ENCODE results near the gene DYRK4. TPM values are rescaled to one million over a fixed set of nuclear protein-coding genes. Genes with fewer than 3 reads are reported as not detected.

The DYRK4 gene
- total RNA-seq, 2 donors from 2014 or later: 10.9 to 16.6 TPM

DNA sequence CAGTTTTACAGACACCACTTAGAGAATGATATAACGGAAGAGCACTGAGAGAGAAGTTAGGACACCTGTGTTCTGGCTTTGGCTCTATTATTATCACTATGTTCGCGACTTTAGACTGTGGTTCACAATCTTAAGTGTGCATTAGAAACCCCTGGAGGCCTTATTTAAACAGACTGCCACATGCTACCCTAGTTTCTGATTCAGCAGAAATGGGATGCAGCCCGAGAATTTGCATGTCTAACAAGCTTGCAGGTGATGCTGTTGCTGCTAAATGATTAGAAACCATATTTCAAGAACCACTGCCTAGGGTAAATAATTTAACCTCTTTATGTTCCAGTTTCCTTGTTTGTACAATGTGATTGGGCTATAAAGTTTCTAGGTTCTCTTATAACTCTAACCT lies 26.9 kb upstream of the DYRK4 start:
- H3K9ac ChIP-seq (ENCODE audit: extremely low read depth, low read length, poor library complexity, severe bottlenecking): no peak overlapping the region
- Mint-ChIP-seq H3K27me3 (ENCODE audit: insufficient read depth) (no peaks in the 10 kb centered on the region), H3K27ac (no peak overlapping the region), H3K9me3 (no peaks in the 10 kb centered on the region), H3K4me1 (peaks cover 16% of the 10 kb centered on the region), H3K36me3 (ENCODE audit: low read depth) (peaks cover 2% of the 10 kb centered on the region), H3K4me3 (no peak overlapping the region)
- no peaks in the 10 kb centered on the region for H3K4me1 ChIP-seq (ENCODE audit: control insufficient read depth, insufficient read depth, low read length)
- TF ChIP-seq, protein P1, sequence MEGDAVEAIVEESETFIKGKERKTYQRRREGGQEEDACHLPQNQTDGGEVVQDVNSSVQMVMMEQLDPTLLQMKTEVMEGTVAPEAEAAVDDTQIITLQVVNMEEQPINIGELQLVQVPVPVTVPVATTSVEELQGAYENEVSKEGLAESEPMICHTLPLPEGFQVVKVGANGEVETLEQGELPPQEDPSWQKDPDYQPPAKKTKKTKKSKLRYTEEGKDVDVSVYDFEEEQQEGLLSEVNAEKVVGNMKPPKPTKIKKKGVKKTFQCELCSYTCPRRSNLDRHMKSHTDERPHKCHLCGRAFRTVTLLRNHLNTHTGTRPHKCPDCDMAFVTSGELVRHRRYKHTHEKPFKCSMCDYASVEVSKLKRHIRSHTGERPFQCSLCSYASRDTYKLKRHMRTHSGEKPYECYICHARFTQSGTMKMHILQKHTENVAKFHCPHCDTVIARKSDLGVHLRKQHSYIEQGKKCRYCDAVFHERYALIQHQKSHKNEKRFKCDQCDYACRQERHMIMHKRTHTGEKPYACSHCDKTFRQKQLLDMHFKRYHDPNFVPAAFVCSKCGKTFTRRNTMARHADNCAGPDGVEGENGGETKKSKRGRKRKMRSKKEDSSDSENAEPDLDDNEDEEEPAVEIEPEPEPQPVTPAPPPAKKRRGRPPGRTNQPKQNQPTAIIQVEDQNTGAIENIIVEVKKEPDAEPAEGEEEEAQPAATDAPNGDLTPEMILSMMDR (conservative IDR thresholded peaks at IDR 0.05): no peak
- WGBS, 2 experiments (ENCODE audit: insufficient coverage in 1 of 2, insufficient read length in 1 of 2): 95 to 100% methylated on average over 3 to 4 of the region's 4 CpGs
- peaks cover 38% of the 10 kb centered on the region for H3K36me3 ChIP-seq (ENCODE audit: control insufficient read depth, insufficient read depth, low read length)
- no peak overlapping the region for H3K27ac ChIP-seq (ENCODE audit: low read depth, low read length)
- no peaks in the 10 kb centered on the region for H3K9me3 ChIP-seq (ENCODE audit: control insufficient read depth, low read length)
- no peaks in the 10 kb centered on the region for H3K27me3 ChIP-seq (ENCODE audit: control insufficient read depth, insufficient read depth, low read length, poor library complexity, severe bottlenecking)
- DNase-seq: no peak
- H3K4me3 ChIP-seq (ENCODE audit: low read length): no peak overlapping the region

DNA sequence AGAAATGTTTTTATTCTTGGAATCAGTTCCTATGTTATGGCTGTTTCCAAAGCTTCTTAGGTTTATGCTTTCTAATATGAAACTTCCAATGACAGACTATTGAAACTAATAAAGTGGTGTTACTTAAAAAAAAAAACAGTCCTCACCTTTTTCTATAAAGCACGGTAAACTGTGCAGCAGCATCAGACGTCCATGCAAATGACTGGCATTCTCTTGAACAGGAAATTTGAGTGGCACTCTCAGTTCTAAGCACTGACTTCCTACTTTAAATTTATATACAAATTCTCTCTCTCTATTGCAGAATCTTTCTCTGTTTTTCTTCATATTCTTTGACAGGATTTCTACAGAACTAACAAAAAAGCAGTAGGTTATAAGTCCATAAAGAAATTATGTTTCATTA lies 26.1 kb upstream of the DYRK4 start:
- Mint-ChIP-seq H3K36me3 (ENCODE audit: low read depth) (no peaks in the 10 kb centered on the region), H3K4me1 (peaks cover 16% of the 10 kb centered on the region), H3K27ac (no peak overlapping the region), H3K27me3 (ENCODE audit: insufficient read depth) (no peaks in the 10 kb centered on the region), H3K9me3 (no peaks in the 10 kb centered on the region), H3K4me3 (no peak overlapping the region)
- DNase-seq: no peak
- peaks cover 35% of the 10 kb centered on the region for H3K36me3 ChIP-seq (ENCODE audit: control insufficient read depth, insufficient read depth, low read length)
- H3K9ac ChIP-seq (ENCODE audit: extremely low read depth, low read length, poor library complexity, severe bottlenecking): no peak overlapping the region
- 87 to 89% methylated on average over 2 of the region's 2 CpGs for WGBS, 2 experiments (ENCODE audit: insufficient coverage in 1 of 2, insufficient read length in 1 of 2)
- no peak overlapping the region for H3K4me3 ChIP-seq (ENCODE audit: low read length)
- H3K9me3 ChIP-seq (ENCODE audit: control insufficient read depth, low read length): no peaks in the 10 kb centered on the region
- no peaks in the 10 kb centered on the region for H3K27me3 ChIP-seq (ENCODE audit: control insufficient read depth, insufficient read depth, low read length, poor library complexity, severe bottlenecking)
- TF ChIP-seq, protein P1 (conservative IDR thresholded peaks at IDR 0.05): no peak
- H3K4me1 ChIP-seq (ENCODE audit: control insufficient read depth, insufficient read depth, low read length): no peaks in the 10 kb centered on the region
- no peak overlapping the region for H3K27ac ChIP-seq (ENCODE audit: low read depth, low read length)

DNA sequence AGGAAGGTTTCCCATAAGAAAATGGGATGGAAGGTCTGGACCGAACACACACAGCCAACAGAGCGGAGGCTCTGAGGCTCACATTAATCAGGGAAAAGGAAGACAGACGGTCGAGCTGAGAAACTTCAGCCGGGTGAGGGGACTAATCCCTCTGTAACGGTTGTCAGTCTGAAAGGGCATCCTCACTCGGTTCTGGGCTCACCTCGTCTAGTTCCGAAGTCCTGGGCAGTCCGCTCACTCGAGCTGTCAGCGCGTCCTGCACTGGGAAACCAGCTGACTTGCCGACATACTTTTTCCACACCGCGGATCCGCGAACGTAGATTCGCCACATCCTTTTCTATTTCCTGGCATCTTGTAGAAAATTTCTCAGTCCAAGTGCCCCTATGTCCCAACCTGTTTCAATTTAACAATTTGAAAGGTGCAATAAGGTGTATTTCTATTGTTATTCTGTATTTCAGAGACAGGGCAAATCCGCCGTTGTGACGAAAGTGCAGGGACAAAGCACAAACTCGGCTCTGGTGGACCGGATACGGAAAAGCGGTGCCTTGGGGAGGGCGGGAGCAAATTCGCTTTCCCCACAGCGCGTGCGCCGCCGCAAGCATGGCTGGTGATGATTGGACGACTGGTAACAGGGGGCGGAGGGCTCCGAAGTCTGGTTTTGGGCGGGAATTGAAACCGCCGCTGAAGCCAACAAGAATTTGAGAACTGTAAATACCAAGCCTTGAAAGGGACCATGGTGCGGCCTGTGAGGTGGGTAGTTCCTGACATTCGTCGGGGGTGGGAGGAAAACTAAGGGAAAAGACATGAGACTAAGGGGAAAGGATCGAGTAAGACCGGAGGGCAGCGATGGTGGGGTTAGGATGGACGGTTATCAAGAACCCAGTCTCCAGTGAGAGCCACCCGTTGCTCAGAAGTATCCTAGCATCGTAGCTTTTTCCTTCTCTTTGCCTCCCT lies 23.5 kb upstream of the DYRK4 start, which contains the start of gene RAD51AP1:
Gene RAD51AP1 (plus strand): TSS at position 684 of the 954 bp plus-strand sequence. CDS start 50 bp downstream, at position 734.
- peak within 1 kb of the TSS; percentile 99 for H3K27ac Mint-ChIP-seq
- Histone ChIP-seq H3K9me3 (ENCODE audit: control insufficient read depth, low read length) (no peaks in the 10 kb centered on the region), H3K4me1 (ENCODE audit: control insufficient read depth, insufficient read depth, low read length) (no peaks in the 10 kb centered on the region), H3K27me3 (ENCODE audit: control insufficient read depth, insufficient read depth, low read length, poor library complexity, severe bottlenecking) (no peaks in the 10 kb centered on the region), H3K4me3 (ENCODE audit: low read length) (peak within 1 kb of the TSS; percentile 92), H3K27ac (ENCODE audit: low read depth, low read length) (peak within 1 kb of the TSS; percentile 96), H3K9ac (ENCODE audit: extremely low read depth, low read length, poor library complexity, severe bottlenecking) (peak within 1 kb of the TSS; percentile 91), H3K36me3 (ENCODE audit: control insufficient read depth, insufficient read depth, low read length) (peaks cover 35% of the 10 kb centered on the region)
- WGBS, 2 experiments (ENCODE audit: insufficient coverage in 1 of 2, insufficient read length in 1 of 2): 0% methylated on average over 24 to 49 of the region's 49 CpGs
- H3K4me1 Mint-ChIP-seq: peaks cover 16% of the 10 kb centered on the region
- no peaks in the 10 kb centered on the region for H3K36me3 Mint-ChIP-seq (ENCODE audit: low read depth)
- DNase-seq: peak; percentile 99
- H3K9me3 Mint-ChIP-seq: no peaks in the 10 kb centered on the region
- TF ChIP-seq, protein P1 (conservative IDR thresholded peaks at IDR 0.05): no peak
- peak within 1 kb of the TSS; percentile 88 for H3K4me3 Mint-ChIP-seq
- no peaks in the 10 kb centered on the region for H3K27me3 Mint-ChIP-seq (ENCODE audit: insufficient read depth)

Data from endodermal cell (in vitro differentiated cells).